Loucy (cell line): Measurements from ENCODE around the gene JAM3.

Experiments
- EZH2phosphoT487 ChIP-seq: fragments of 200-600 bp; IDR thresholded peaks from 2 replicates; pipeline ENCODE4 v1.6.1; 2018; ENCODE audit warnings: antibody characterized with exemption, mild to moderate bottlenecking, moderate library complexity, borderline replicate concordance
- TF ChIP-seq, protein P1 (sequence below): fragments of 200-600 bp; sonication (generic); conservative IDR thresholded peaks from 2 replicates; pipeline ENCODE4 v1.5.1; 2014; ENCODE audit warnings: mild to moderate bottlenecking, antibody characterized with exemption, low read length

DNA sequence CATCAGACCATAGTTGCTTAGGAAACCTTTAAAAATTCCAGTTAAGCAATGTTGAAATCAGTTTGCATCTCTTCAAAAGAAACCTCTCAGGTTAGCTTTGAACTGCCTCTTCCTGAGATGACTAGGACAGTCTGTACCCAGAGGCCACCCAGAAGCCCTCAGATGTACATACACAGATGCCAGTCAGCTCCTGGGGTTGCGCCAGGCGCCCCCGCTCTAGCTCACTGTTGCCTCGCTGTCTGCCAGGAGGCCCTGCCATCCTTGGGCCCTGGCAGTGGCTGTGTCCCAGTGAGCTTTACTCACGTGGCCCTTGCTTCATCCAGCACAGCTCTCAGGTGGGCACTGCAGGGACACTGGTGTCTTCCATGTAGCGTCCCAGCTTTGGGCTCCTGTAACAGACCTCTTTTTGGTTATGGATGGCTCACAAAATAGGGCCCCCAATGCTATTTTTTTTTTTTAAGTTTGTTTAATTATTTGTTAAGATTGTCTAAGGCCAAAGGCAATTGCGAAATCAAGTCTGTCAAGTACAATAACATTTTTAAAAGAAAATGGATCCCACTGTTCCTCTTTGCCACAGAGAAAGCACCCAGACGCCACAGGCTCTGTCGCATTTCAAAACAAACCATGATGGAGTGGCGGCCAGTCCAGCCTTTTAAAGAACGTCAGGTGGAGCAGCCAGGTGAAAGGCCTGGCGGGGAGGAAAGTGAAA is 81.5 kb downstream of the JAM3 start:
- TF ChIP-seq, protein P1, sequence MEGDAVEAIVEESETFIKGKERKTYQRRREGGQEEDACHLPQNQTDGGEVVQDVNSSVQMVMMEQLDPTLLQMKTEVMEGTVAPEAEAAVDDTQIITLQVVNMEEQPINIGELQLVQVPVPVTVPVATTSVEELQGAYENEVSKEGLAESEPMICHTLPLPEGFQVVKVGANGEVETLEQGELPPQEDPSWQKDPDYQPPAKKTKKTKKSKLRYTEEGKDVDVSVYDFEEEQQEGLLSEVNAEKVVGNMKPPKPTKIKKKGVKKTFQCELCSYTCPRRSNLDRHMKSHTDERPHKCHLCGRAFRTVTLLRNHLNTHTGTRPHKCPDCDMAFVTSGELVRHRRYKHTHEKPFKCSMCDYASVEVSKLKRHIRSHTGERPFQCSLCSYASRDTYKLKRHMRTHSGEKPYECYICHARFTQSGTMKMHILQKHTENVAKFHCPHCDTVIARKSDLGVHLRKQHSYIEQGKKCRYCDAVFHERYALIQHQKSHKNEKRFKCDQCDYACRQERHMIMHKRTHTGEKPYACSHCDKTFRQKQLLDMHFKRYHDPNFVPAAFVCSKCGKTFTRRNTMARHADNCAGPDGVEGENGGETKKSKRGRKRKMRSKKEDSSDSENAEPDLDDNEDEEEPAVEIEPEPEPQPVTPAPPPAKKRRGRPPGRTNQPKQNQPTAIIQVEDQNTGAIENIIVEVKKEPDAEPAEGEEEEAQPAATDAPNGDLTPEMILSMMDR, result no peak
- TF ChIP-seq EZH2phosphoT487, result no peak
